Measurements from ENCODE around the gene DYRK4. TPM values are rescaled to one million over a fixed set of nuclear protein-coding genes. Genes with fewer than 3 reads are reported as not detected.

DYRK4 gene
- total and polyA plus RNA-seq, 2 of the 13 experiments (the other 11 are each of a cell fraction or from before 2014, with no cell fraction given): 29.4 to 40.2 TPM

DNA sequence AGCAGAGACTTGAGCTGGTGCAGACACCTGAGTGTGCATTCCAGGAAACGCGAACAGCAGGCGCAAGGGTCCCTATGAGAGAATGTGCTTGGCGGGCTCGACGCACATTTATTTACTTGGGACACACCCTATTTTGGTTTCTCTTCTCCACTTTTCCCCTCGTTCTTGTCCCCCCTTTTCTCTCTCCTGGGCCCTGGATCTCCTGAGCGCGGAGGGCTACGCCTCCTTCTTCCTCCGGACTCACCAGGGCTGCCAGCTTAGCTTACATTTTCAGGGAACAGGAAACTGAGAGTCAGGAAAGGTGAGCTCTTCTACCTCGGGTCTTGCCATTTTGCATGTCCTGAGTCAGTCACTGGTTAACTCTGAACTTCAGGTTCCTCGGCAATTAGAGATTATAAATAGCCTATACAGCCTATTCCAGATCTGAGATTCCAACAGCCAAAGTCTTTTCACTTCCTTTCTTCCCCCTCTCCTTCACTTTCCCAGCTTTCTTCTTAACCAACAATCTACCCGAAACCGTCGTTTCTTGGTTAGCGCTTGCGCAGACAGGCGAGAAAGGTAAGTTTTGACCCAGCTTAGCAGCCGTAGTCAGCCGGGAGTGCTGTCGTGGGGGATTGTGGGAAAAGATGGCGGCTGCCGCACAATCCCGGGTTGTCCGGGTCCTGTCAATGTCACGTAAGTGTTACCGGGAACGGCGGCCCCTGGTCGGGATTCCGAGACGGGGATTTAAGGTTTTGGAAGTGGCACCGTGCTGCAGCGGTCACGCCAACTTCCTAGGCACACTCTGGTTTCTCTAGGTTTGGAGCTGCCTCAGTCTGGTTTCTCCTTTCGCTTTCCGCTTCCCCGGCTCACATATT is 86.7 kb downstream of the DYRK4 start, which contains the start of the genes AKAP3 and NDUFA9 (continued):
- TF ChIP-seq ZEB1 (IDR thresholded peaks at IDR 0.05; ENCODE audit: insufficient replicate concordance, low read depth) (peak; percentile 64), AKAP8 (CRISPR knock-in tag; IDR thresholded peaks at IDR 0.05) (no peak), ZNF143 (CRISPR knock-in tag; IDR thresholded peaks at IDR 0.05) (peak; percentile 94), HES4 (CRISPR knock-in tag; IDR thresholded peaks at IDR 0.05; ENCODE audit: borderline replicate concordance) (0 out of 2 replicates have a peak, but pooled peaks have one; percentile 38), NR2F2 (IDR thresholded peaks at IDR 0.05; ENCODE audit: borderline replicate concordance, low read depth) (no peak), KMT2B (CRISPR knock-in tag; IDR thresholded peaks at IDR 0.05) (peak; percentile 96), ZNF501 (CRISPR knock-in tag; IDR thresholded peaks at IDR 0.05) (peak; percentile 93), CREM (IDR thresholded peaks at IDR 0.05) (peak; percentile 71; the same call in 1 of the 2 replicates), CREM (CRISPR knock-in tag; IDR thresholded peaks at IDR 0.05) (no peak), ZNF256 (CRISPR knock-in tag; conservative IDR thresholded peaks at IDR 0.05) (no peak), TCF7 (IDR thresholded peaks at IDR 0.05; ENCODE audit: low read depth) (no peak), ZNF530 (CRISPR knock-in tag; IDR thresholded peaks at IDR 0.05; ENCODE audit: low read depth) (no peak), MIER2 (CRISPR knock-in tag; IDR thresholded peaks at IDR 0.05) (no peak), TOE1 (CRISPR knock-in tag; IDR thresholded peaks at IDR 0.05) (peak; percentile 47; the same call in 1 of the 2 replicates), ZNF839 (CRISPR knock-in tag; IDR thresholded peaks at IDR 0.05; ENCODE audit: borderline replicate concordance) (no peak), NR2C2 (CRISPR knock-in tag; IDR thresholded peaks at IDR 0.05; ENCODE audit: borderline replicate concordance) (peak; percentile 62; the same call in 1 of the 2 replicates), CREB1 (IDR thresholded peaks at IDR 0.05) (no peak), CREB1 (CRISPR knock-in tag; IDR thresholded peaks at IDR 0.05) (peak; percentile 57; the same call in 1 of the 2 replicates), SMYD3 (CRISPR knock-in tag; IDR thresholded peaks at IDR 0.05) (no peak), HNRNPL (IDR thresholded peaks at IDR 0.05; ENCODE audit: low read depth, low read length) (no peak), JARID2 (CRISPR knock-in tag; IDR thresholded peaks at IDR 0.05; ENCODE audit: insufficient replicate concordance) (no peak), ZNF121 (CRISPR knock-in tag; IDR thresholded peaks at IDR 0.05) (no peak), KDM1A (CRISPR knock-in tag; IDR thresholded peaks at IDR 0.05) (no peak)
- TF ChIP-seq, protein P1, sequence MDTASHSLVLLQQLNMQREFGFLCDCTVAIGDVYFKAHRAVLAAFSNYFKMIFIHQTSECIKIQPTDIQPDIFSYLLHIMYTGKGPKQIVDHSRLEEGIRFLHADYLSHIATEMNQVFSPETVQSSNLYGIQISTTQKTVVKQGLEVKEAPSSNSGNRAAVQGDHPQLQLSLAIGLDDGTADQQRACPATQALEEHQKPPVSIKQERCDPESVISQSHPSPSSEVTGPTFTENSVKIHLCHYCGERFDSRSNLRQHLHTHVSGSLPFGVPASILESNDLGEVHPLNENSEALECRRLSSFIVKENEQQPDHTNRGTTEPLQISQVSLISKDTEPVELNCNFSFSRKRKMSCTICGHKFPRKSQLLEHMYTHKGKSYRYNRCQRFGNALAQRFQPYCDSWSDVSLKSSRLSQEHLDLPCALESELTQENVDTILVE (CRISPR knock-in tag; IDR thresholded peaks at IDR 0.05): 0 out of 2 replicates have a peak, but pooled peaks have one; percentile 30
- TF ChIP-seq, protein P2, sequence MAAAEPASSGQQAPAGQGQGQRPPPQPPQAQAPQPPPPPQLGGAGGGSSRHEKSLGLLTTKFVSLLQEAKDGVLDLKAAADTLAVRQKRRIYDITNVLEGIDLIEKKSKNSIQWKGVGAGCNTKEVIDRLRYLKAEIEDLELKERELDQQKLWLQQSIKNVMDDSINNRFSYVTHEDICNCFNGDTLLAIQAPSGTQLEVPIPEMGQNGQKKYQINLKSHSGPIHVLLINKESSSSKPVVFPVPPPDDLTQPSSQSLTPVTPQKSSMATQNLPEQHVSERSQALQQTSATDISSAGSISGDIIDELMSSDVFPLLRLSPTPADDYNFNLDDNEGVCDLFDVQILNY (CRISPR knock-in tag; conservative IDR thresholded peaks at IDR 0.05): no peak; the same call in 1 of the 2 replicates
- TF ChIP-seq, protein P3, sequence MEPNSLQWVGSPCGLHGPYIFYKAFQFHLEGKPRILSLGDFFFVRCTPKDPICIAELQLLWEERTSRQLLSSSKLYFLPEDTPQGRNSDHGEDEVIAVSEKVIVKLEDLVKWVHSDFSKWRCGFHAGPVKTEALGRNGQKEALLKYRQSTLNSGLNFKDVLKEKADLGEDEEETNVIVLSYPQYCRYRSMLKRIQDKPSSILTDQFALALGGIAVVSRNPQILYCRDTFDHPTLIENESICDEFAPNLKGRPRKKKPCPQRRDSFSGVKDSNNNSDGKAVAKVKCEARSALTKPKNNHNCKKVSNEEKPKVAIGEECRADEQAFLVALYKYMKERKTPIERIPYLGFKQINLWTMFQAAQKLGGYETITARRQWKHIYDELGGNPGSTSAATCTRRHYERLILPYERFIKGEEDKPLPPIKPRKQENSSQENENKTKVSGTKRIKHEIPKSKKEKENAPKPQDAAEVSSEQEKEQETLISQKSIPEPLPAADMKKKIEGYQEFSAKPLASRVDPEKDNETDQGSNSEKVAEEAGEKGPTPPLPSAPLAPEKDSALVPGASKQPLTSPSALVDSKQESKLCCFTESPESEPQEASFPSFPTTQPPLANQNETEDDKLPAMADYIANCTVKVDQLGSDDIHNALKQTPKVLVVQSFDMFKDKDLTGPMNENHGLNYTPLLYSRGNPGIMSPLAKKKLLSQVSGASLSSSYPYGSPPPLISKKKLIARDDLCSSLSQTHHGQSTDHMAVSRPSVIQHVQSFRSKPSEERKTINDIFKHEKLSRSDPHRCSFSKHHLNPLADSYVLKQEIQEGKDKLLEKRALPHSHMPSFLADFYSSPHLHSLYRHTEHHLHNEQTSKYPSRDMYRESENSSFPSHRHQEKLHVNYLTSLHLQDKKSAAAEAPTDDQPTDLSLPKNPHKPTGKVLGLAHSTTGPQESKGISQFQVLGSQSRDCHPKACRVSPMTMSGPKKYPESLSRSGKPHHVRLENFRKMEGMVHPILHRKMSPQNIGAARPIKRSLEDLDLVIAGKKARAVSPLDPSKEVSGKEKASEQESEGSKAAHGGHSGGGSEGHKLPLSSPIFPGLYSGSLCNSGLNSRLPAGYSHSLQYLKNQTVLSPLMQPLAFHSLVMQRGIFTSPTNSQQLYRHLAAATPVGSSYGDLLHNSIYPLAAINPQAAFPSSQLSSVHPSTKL (CRISPR knock-in tag; IDR thresholded peaks at IDR 0.05): peak; percentile 43
